Gastroesophageal sphincter (tissue), 3 donors: ENCODE data around the gene KLHL2.

Experiments used
- POLR2A ChIP-seq, 2 donors: fragments of 450-650 bp; IDR thresholded peaks; one replicate each; pipeline ENCODE4 v1.6.1; 2017; ENCODE audit warnings: antibody characterized with exemption in 2 of 2, mild to moderate bottlenecking in 2 of 2, moderate library complexity in 1 of 2
- POLR2AphosphoS5 ChIP-seq: sonication (generic); formaldehyde crosslinking; IDR thresholded peaks from one replicate; pipeline ENCODE4 v1.6.1; 2017; ENCODE audit warnings: antibody characterized with exemption
- TF ChIP-seq, protein P1 (sequence below), 4 experiments: fragments of 200-600 bp in 2 of 4; fragments of 450-650 bp in 2 of 4; sonication (generic) in 1 of 4; IDR thresholded peaks; one replicate each; pipeline ENCODE4 v1.5.1; 2017 to 2019; ENCODE audit warnings: antibody characterized with exemption in 4 of 4, mild to moderate bottlenecking in 2 of 4, moderate library complexity in 2 of 4

DNA sequence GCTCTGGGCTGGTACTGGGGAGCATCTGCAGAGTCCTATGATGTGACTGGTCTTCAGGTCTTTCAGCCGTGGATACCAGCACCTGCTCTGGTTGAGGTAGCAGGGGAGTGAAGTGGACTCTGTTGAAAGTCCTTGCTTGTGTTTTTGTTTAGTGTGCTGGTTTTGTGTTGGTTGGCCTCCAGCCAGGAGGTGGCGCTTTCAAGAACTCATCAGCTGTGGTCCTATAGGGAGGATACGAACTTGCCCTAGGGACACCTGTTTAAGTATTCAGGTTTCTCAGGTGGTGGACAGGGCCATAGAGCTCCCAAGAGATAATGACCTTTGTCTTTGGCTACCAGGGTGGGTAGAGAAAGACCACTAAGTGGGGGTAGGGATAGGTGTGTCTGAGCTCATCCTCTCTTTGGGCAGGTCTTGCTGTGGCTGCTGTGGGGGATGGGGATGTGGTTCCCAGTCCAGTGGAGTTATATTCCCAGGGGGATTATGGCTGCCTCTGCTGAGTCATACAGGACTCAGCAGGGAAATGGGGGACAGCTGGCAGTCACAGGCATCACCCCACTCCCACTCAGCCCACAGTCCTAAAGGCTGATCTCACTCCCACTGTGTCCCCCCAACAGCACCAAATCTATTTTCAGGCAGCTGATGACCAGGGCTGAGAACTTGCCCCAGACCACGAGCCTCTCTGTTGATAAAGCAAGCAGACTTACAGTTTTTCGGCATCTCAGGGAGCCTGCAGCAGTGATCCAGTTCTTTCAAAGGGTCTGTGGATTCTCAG is 144.2 kb downstream of the KLHL2 start:
- TF ChIP-seq POLR2A (IDR thresholded peaks at IDR 0.05), result no peak
- TF ChIP-seq, protein P1, sequence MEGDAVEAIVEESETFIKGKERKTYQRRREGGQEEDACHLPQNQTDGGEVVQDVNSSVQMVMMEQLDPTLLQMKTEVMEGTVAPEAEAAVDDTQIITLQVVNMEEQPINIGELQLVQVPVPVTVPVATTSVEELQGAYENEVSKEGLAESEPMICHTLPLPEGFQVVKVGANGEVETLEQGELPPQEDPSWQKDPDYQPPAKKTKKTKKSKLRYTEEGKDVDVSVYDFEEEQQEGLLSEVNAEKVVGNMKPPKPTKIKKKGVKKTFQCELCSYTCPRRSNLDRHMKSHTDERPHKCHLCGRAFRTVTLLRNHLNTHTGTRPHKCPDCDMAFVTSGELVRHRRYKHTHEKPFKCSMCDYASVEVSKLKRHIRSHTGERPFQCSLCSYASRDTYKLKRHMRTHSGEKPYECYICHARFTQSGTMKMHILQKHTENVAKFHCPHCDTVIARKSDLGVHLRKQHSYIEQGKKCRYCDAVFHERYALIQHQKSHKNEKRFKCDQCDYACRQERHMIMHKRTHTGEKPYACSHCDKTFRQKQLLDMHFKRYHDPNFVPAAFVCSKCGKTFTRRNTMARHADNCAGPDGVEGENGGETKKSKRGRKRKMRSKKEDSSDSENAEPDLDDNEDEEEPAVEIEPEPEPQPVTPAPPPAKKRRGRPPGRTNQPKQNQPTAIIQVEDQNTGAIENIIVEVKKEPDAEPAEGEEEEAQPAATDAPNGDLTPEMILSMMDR (IDR thresholded peaks at IDR 0.05), result no peak
- no peak for TF ChIP-seq POLR2AphosphoS5
